OCI-LY3 (cell line): ENCODE results near the gene FRMD4A.

ENCODE experiments used
- EZH2phosphoT487 ChIP-seq: fragments of 200-600 bp; shearing (Covaris generic); IDR thresholded peaks from 2 replicates; pipeline ENCODE4 v1.6.1; 2018; ENCODE audit warnings: antibody characterized with exemption, mixed run types, low read depth
- TF ChIP-seq, protein P1 (sequence below): fragments of 200-600, 300-600 bp; sonication (generic); IDR thresholded peaks from 2 replicates; pipeline ENCODE4 v1.5.1; 2014; ENCODE audit warnings: antibody characterized with exemption, low read length, low read depth

GRCh38 chr10:13845897-13846296 is 484.8 kb downstream of the FRMD4A start:
- no peak for TF ChIP-seq EZH2phosphoT487
- TF ChIP-seq, protein P1, sequence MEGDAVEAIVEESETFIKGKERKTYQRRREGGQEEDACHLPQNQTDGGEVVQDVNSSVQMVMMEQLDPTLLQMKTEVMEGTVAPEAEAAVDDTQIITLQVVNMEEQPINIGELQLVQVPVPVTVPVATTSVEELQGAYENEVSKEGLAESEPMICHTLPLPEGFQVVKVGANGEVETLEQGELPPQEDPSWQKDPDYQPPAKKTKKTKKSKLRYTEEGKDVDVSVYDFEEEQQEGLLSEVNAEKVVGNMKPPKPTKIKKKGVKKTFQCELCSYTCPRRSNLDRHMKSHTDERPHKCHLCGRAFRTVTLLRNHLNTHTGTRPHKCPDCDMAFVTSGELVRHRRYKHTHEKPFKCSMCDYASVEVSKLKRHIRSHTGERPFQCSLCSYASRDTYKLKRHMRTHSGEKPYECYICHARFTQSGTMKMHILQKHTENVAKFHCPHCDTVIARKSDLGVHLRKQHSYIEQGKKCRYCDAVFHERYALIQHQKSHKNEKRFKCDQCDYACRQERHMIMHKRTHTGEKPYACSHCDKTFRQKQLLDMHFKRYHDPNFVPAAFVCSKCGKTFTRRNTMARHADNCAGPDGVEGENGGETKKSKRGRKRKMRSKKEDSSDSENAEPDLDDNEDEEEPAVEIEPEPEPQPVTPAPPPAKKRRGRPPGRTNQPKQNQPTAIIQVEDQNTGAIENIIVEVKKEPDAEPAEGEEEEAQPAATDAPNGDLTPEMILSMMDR, result no peak
